Measurements from ENCODE around the gene C4orf17.

DNA sequence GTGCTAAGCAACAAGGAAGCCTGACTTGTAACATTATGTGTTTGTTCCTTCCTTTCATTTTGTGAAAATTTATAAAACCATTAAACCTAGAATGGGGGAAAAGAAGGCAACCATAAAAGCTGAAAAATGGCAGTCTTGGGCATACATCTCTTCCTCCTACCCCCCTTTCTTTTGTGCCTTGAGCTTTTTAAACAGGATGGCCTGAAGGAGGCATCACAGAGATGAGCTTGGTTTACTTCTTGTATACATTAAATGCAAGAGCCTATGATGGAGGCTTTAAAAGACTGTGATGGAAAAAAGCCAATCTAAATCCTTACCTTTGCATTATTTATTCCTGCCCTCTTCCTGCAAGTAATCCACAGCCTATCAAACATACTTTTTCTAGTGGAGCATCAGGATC lies 39.5 kb upstream of the C4orf17 start:
- TF ChIP-seq POLR2A (IDR thresholded peaks at IDR 0.05; ENCODE audit: extremely low read depth, insufficient read length) (no peak), MYC (IDR thresholded peaks at IDR 0.05; ENCODE audit: low read depth, low read length) (no peak)
- TF ChIP-seq, protein P1, sequence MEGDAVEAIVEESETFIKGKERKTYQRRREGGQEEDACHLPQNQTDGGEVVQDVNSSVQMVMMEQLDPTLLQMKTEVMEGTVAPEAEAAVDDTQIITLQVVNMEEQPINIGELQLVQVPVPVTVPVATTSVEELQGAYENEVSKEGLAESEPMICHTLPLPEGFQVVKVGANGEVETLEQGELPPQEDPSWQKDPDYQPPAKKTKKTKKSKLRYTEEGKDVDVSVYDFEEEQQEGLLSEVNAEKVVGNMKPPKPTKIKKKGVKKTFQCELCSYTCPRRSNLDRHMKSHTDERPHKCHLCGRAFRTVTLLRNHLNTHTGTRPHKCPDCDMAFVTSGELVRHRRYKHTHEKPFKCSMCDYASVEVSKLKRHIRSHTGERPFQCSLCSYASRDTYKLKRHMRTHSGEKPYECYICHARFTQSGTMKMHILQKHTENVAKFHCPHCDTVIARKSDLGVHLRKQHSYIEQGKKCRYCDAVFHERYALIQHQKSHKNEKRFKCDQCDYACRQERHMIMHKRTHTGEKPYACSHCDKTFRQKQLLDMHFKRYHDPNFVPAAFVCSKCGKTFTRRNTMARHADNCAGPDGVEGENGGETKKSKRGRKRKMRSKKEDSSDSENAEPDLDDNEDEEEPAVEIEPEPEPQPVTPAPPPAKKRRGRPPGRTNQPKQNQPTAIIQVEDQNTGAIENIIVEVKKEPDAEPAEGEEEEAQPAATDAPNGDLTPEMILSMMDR (IDR thresholded peaks at IDR 0.05; ENCODE audit: low read depth, low read length) = no peak

Measured in NB4 (cell line).